Measurements from ENCODE around the gene HCFC2.
"Not testable (repeated sequence)": the region's sequence is repeated elsewhere in the genome, so short reads cannot be mapped to it uniquely, and the experiment has no call there.

Gene HCFC2

DNA sequence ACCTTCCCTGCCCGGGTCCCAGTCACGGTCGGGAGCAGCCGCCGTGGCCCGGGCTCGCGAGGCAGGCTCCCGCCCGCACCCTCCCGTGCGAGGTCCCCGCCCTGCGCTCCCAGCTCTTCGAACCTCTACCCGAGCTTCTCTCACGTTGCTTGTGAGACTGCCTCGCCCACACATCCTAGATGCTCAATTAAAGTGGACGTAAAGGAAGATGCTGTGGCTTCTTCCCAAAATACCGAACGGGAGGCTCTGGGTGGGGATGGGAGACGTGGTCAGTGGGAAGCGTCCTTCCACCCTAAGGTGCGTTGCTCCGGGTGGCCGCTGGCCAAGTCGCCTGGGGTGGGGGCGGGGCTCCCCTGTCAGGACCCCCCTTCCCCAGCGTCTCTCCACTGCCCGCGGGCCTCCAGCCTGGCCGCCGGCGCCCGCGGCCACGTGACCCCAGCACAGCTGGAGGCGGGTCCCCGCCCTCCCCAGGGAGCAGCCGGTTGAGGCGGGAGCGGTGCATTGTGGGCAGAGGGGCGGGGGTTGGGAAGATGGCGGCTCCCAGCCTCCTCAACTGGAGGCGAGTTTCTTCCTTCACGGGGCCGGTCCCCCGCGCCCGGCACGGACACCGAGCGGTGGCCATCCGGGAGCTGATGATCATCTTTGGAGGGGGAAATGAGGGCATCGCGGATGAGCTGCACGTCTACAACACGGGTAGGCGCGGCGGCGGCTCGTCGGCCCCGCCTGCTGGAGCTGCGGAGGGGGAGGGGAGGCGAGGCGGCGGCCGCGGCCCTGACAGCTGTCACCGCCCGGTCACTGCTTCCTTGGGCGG is at the start of gene HCFC2:
HCFC2 (plus strand) TSS at position 501 of the 811 bp plus-strand sequence; CDS start at position 531, 30 bp downstream.
- peaks cover 10% of the 10 kb centered on the region for H3K36me3 Mint-ChIP-seq (ENCODE audit: insufficient read depth)
- peaks cover 15% of the 10 kb centered on the region for H3K27me3 Mint-ChIP-seq
- DNase-seq (ENCODE audit: low spot score in 2 of 2) (peak; percentile 75 to 76), ATAC-seq (replicated peaks; ENCODE audit: extremely low read depth, poor library complexity, severe bottlenecking) (peak; percentile 97)
- peak within 1 kb of the TSS; percentile 82 for H3K27ac Mint-ChIP-seq (ENCODE audit: low read depth)
- no peaks in the 10 kb centered on the region for H3K9me3 Mint-ChIP-seq
- H3K4me1 Mint-ChIP-seq, result peaks cover 4% of the 10 kb centered on the region
- H3K4me3 Mint-ChIP-seq, result peak within 1 kb of the TSS; percentile 91

DNA sequence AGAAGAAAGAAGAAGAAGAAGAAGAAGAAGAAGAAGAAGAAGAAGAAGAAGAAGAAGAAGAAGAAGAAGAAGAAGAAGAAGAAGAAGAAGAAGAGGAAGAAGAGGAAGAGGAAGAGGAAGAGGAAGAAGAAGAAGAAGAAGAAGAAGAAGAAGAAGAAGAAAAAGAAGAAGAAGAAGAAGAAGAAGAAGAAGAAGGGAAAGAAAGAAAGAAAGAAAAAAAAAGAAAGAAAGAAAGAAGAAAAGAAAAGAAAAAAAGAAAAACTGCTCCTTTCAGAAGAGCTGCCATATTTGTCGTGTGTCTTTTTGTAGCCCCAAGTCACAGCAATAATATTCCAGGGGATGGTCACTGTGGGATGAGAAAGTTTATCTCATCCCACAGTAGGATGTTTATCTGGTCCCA is 42.5 kb upstream of the HCFC2 start:
- H3K27ac Mint-ChIP-seq (ENCODE audit: low read depth); H3K4me1 Mint-ChIP-seq; DNase-seq (ENCODE audit: low spot score in 2 of 2); H3K9me3 Mint-ChIP-seq; H3K4me3 Mint-ChIP-seq; H3K36me3 Mint-ChIP-seq (ENCODE audit: insufficient read depth); ATAC-seq (replicated peaks; ENCODE audit: extremely low read depth, poor library complexity, severe bottlenecking): not testable (repeated sequence)
- H3K27me3 Mint-ChIP-seq, result peaks cover 63% of the 10 kb centered on the region

DNA sequence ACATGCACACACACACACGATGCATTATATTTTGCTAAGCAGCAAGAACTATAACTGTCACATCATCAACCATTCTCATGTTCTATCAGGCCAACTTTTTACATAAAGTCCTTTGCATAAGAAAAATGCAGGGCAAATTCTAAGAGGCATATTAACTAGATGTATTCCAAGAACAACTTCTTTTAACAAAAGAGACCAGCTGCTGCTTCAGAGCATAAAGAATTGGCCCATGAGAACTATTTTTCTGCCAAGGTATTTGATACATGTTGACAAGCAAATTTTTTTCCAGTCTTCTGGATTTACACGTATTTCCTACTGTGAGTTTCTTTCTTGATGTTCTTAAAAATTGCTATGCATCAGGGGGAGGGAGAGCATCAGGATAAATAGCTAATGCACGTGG is 41.5 kb upstream of the HCFC2 start:
- ATAC-seq (replicated peaks; ENCODE audit: extremely low read depth, poor library complexity, severe bottlenecking), result no peak
- Mint-ChIP-seq H3K4me3 (no peak overlapping the region), H3K36me3 (ENCODE audit: insufficient read depth) (no peaks in the 10 kb centered on the region), H3K27ac (ENCODE audit: low read depth) (no peak overlapping the region), H3K4me1 (no peaks in the 10 kb centered on the region), H3K27me3 (peaks cover 72% of the 10 kb centered on the region), H3K9me3 (peaks cover 5% of the 10 kb centered on the region)
- no peak for DNase-seq (ENCODE audit: low spot score in 2 of 2)

DNA sequence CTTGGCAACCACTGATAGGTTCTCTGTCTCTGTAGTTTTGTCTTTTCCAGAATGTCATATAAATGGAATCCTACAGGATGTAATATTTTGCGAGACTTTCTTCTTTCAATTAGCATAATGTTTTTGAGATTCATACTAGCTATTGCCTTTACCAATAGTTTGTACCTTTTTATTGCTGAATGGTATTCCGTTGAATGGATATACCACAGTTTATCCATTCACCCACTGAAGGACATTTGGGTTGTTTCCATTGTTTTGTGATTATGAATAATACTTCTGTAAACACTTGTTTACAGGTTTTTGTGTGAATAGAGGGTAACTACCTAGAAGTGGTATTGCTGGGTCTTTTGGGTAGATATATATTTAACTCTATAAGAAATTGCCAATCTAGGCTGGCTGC is 40.6 kb upstream of the HCFC2 start:
- H3K9me3 Mint-ChIP-seq, result peaks cover 5% of the 10 kb centered on the region
- no peaks in the 10 kb centered on the region for H3K36me3 Mint-ChIP-seq (ENCODE audit: insufficient read depth)
- H3K4me3 Mint-ChIP-seq, result no peak overlapping the region
- H3K27ac Mint-ChIP-seq (ENCODE audit: low read depth), result no peak overlapping the region
- peaks cover 82% of the 10 kb centered on the region for H3K27me3 Mint-ChIP-seq
- ATAC-seq (replicated peaks; ENCODE audit: extremely low read depth, poor library complexity, severe bottlenecking) (no peak), DNase-seq (ENCODE audit: low spot score in 2 of 2) (no peak)
- H3K4me1 Mint-ChIP-seq, result no peaks in the 10 kb centered on the region

DNA sequence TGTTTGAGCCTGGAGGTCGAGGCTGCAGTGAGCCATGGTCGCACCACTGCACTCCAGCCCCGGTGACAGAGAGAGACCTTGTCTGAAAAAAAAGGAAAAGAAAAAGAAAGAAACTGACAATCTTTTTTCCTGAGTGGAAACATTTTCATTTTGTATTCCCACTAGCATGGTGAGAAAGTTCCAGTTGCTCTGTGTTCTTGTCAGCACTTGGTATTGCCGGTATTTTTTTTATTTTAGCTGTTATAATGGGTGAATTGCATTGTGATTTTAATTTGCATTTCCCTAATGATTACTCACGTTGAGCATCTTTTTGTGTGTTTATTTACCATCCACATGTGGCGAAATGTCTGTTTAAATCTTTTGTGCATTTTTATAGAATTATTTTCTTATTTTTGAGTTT is 40.0 kb upstream of the HCFC2 start:
- H3K36me3 Mint-ChIP-seq (ENCODE audit: insufficient read depth), result no peaks in the 10 kb centered on the region
- no peak overlapping the region for H3K27ac Mint-ChIP-seq (ENCODE audit: low read depth)
- H3K27me3 Mint-ChIP-seq, result peaks cover 77% of the 10 kb centered on the region
- H3K4me3 Mint-ChIP-seq, result no peak overlapping the region
- peaks cover 5% of the 10 kb centered on the region for H3K9me3 Mint-ChIP-seq
- ATAC-seq (replicated peaks; ENCODE audit: extremely low read depth, poor library complexity, severe bottlenecking), result no peak
- no peaks in the 10 kb centered on the region for H3K4me1 Mint-ChIP-seq
- no peak for DNase-seq (ENCODE audit: low spot score in 2 of 2)

DNA sequence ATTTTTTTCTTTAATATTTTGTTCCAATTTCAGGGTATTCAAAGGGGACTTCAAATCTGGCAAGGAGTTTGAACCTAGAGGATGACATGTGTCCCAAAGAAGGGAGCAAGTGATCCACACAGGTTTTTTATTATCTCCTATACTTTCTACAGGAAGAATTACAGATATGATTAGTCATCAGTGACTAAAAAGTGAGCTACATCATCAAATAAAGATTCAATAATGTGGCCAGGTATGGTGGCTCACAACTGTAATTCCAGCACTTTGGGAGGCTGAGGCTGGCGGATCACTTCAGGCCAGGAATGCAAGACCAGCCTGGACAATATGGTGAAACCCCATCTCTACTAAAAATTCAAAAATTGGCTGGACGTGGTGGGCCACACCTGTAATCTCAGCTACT is 38.6 kb upstream of the HCFC2 start:
- H3K4me3 Mint-ChIP-seq, result no peak overlapping the region
- H3K9me3 Mint-ChIP-seq, result peaks cover 5% of the 10 kb centered on the region
- H3K27ac Mint-ChIP-seq (ENCODE audit: low read depth), result no peak overlapping the region
- no peaks in the 10 kb centered on the region for H3K4me1 Mint-ChIP-seq
- DNase-seq (ENCODE audit: low spot score in 2 of 2), result no peak
- no peak for ATAC-seq (replicated peaks; ENCODE audit: extremely low read depth, poor library complexity, severe bottlenecking)
- no peaks in the 10 kb centered on the region for H3K36me3 Mint-ChIP-seq (ENCODE audit: insufficient read depth)
- peaks cover 63% of the 10 kb centered on the region for H3K27me3 Mint-ChIP-seq

DNA sequence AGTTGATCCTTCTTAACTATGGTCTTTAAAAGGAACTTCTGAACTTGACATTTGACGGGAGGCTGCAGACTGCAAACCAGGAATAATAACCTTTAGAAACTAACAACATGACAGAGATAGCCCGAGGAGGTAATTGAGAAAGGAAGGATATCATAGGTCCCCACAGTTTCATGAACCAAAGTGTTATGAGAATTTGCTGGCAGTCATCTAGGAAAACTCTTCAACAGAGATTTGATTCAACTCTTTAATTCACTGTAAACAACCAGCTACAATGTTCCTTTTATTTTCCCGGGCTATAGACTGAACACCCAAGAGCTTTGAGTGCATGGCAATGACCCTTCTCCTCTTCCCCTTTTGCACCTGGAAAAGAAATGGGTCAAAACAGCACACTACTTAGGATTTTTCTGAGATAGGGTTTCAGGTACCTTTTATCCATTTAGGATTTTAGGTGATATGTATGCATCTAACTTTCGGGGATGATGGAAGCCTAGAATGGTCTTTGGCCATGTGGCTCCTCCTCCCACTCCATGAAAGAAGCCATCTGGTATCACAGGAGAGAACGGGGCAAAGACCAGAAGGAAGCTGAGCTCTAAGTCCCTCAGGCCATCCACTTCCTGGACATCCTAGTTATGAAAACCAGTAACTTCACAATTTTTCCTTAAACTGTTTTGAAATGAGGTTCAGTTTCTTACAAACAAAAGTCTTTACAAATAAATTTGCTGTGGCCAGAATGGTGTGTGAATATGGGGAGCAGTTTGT is 37.3 kb upstream of the HCFC2 start:
- DNase-seq (ENCODE audit: low spot score in 2 of 2), result no peak
- Mint-ChIP-seq H3K9me3 (peaks cover 5% of the 10 kb centered on the region), H3K27me3 (peaks cover 51% of the 10 kb centered on the region), H3K4me3 (no peak overlapping the region), H3K27ac (ENCODE audit: low read depth) (no peak overlapping the region), H3K4me1 (no peaks in the 10 kb centered on the region), H3K36me3 (ENCODE audit: insufficient read depth) (no peaks in the 10 kb centered on the region)
- no peak for ATAC-seq (replicated peaks; ENCODE audit: extremely low read depth, poor library complexity, severe bottlenecking)

DNA sequence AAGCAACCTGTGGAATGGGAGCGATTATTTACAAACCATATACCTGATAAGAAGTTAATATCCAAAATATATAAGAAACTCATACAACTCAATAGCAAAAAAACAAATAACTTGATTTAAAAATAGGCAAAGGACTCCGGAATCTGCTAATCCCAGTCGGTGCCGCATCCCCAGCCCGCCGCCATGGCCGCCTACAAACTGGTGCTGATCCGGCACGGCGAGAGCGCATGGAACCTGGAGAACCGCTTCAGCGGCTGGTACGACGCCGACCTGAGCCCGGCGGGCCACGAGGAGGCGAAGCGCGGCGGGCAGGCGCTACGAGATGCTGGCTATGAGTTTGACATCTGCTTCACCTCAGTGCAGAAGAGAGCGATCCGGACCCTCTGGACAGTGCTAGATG is 33.7 kb upstream of the HCFC2 start:
- H3K27ac Mint-ChIP-seq (ENCODE audit: low read depth); H3K36me3 Mint-ChIP-seq (ENCODE audit: insufficient read depth); H3K9me3 Mint-ChIP-seq; DNase-seq (ENCODE audit: low spot score in 2 of 2); H3K4me1 Mint-ChIP-seq; H3K4me3 Mint-ChIP-seq: not testable (repeated sequence)
- H3K27me3 Mint-ChIP-seq, result peaks cover 41% of the 10 kb centered on the region
- peak; percentile 52 for ATAC-seq (replicated peaks; ENCODE audit: extremely low read depth, poor library complexity, severe bottlenecking)

DNA sequence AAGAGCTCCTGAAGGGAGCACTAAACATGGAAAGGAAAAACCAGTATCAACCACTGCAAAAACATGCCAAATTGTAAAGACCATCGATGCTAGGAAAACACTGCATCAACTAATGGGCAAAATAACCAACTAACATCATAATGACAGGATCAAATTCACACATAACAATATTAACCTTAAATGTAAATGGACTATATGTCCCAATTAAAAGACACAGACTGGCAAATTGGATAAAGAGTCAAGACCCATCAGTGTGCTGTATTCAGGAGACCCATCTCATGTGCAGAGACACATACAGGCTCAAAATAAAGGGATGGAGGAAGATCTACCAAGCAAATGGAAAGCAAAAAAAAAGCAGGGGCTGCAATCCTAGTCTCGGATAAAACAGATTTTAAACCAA is 28.2 kb upstream of the HCFC2 start:
- H3K4me3 Mint-ChIP-seq; H3K9me3 Mint-ChIP-seq; ATAC-seq (replicated peaks; ENCODE audit: extremely low read depth, poor library complexity, severe bottlenecking): not testable (repeated sequence)

DNA sequence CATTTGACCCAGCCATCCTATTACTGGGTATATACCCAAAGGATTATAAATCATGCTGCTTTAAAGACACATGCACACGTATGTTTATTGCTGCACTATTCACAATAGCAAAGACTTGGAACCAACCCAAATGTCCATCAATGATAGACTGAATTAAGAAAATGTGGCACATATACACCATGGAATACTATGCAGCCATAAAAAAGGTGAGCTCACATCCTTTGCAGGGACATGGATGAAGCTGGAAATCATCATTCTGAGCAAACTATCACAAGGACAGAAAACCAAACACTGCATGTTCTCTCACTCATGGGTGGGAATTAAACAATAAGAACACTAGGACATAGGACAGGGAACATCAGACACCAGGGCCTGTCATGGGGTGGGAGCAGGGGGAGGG is 24.6 kb upstream of the HCFC2 start:
- H3K4me3 Mint-ChIP-seq; H3K4me1 Mint-ChIP-seq; H3K9me3 Mint-ChIP-seq; H3K27ac Mint-ChIP-seq (ENCODE audit: low read depth); DNase-seq (ENCODE audit: low spot score in 2 of 2); ATAC-seq (replicated peaks; ENCODE audit: extremely low read depth, poor library complexity, severe bottlenecking); H3K36me3 Mint-ChIP-seq (ENCODE audit: insufficient read depth): not testable (repeated sequence)
- H3K27me3 Mint-ChIP-seq, result peaks cover 38% of the 10 kb centered on the region

More for the DNA sequence above, 28.2 kb upstream of the HCFC2 start:
- not testable (repeated sequence) for H3K27ac Mint-ChIP-seq (ENCODE audit: low read depth); H3K4me1 Mint-ChIP-seq; H3K36me3 Mint-ChIP-seq (ENCODE audit: insufficient read depth); DNase-seq (ENCODE audit: low spot score in 2 of 2)
- H3K27me3 Mint-ChIP-seq, result peaks cover 41% of the 10 kb centered on the region

DNA sequence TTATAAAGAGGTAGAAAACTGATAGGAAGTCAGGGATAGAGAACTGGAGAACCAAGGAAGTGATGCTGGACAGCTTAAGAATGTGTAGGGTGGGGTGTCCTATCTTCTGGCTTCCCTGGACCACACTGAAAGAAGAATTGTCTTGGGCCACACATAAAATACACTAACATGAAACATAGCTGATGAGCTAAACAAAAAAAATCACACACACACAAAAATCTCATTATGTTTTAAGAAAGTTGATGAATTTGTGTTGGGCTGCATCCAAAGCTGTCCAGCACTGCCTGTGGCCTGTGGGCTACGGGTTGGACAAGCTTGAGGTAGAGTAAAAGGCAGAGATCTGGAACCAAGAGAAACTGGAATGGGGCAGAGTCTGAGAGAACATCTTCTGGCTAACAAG is 21.8 kb upstream of the HCFC2 start:
- ATAC-seq (replicated peaks; ENCODE audit: extremely low read depth, poor library complexity, severe bottlenecking), result no peak
- Mint-ChIP-seq H3K36me3 (ENCODE audit: insufficient read depth) (peaks cover 2% of the 10 kb centered on the region), H3K27me3 (peaks cover 10% of the 10 kb centered on the region), H3K27ac (ENCODE audit: low read depth) (no peak overlapping the region), H3K4me3 (no peak overlapping the region), H3K9me3 (no peaks in the 10 kb centered on the region), H3K4me1 (peaks cover 5% of the 10 kb centered on the region)
- DNase-seq (ENCODE audit: low spot score in 2 of 2), result no peak

DNA sequence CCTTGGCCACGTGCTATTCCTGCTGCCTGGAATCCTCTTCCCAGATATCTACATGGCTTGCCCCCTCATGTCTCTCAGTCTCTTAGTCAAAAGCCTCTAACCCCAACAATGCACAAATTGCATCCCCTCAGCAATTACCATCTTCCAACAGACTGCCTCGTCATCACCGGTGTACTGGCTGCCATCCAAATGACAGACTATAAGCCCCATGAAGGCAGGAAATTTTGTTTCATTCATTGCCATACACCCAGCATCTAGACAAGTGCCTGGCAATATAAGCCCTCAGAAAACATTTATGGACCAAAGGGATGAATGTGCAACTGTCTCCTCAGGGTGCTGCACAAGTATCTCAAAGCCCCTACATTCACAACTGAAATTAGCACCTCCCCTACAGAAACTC is 20.2 kb upstream of the HCFC2 start:
- Mint-ChIP-seq H3K36me3 (ENCODE audit: insufficient read depth) (peaks cover 2% of the 10 kb centered on the region), H3K27me3 (peaks cover 13% of the 10 kb centered on the region), H3K27ac (ENCODE audit: low read depth) (no peak overlapping the region), H3K4me1 (peaks cover 5% of the 10 kb centered on the region), H3K4me3 (no peak overlapping the region), H3K9me3 (no peaks in the 10 kb centered on the region)
- DNase-seq (ENCODE audit: low spot score in 2 of 2) (no peak), ATAC-seq (replicated peaks; ENCODE audit: extremely low read depth, poor library complexity, severe bottlenecking) (no peak)

DNA sequence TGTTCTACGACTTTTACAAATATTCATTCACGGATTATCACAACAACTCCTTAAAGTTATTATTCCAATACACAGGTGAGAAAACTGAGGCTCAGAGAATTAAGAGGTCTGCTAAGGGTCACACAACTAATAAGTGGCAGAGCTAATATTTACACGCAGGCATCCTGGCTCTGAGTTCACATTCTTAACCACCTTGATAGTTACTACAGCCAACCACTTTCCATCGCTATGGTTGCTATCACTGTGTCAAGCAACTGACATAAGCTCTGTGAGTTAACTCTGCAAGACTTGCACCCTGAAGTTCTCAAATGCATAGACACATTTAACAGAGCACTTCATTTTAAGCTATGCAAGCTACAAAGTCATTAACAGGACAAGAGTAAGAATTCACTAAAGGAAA is 18.0 kb upstream of the HCFC2 start:
- H3K4me1 Mint-ChIP-seq, result peaks cover 5% of the 10 kb centered on the region
- no peak overlapping the region for H3K4me3 Mint-ChIP-seq
- H3K27me3 Mint-ChIP-seq, result peaks cover 31% of the 10 kb centered on the region
- H3K27ac Mint-ChIP-seq (ENCODE audit: low read depth), result no peak overlapping the region
- DNase-seq (ENCODE audit: low spot score in 2 of 2), result no peak
- peaks cover 2% of the 10 kb centered on the region for H3K36me3 Mint-ChIP-seq (ENCODE audit: insufficient read depth)
- no peaks in the 10 kb centered on the region for H3K9me3 Mint-ChIP-seq
- no peak for ATAC-seq (replicated peaks; ENCODE audit: extremely low read depth, poor library complexity, severe bottlenecking)

All from central memory CD8-positive, alpha-beta T cell (primary cell).